ENCODE results near the gene BTNL9. TPM values are rescaled to one million over a fixed set of nuclear protein-coding genes. Genes with fewer than 3 reads are reported as not detected.

BTNL9 gene
- total RNA-seq, 1 donor from 2014 or later, result 37.9 TPM

DNA sequence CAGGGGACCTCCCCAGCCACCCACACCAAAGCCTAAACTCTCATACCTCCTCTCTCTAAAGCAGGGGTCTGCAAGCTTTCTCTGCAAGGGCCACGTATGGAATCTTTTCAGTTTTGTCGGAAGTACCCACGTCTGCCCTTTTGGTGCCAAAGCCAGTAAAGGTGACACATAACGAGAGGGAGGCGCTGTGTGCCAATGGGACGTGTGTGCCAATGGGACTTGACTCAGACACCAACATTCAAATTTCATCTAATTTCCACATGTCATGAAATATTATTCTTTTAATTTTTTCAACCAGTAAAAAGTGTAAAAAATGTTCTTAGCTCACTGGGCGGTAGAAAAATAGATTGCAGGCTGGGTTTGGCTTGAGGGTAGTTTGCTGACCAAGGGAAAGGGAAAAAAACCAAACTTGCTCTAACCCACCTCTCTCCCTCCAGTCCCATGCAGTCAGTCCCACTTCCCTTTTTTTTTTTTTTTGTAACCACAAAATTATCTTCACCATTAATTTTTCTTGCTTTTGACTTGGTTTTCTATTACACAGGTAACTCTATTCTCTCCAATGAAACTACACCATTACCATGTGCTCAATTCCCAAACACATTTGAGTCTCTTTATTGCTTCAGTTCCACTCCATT is 65.4 kb downstream of the BTNL9 start:
- no peak for TF ChIP-seq CTCF (IDR thresholded peaks at IDR 0.05; ENCODE audit: partially characterized antibody, unreplicated experiment)
- DNase-seq, result no peak

GRCh38 chr5:181107699-181108098 is 67.6 kb downstream of the BTNL9 start:
- Mint-ChIP-seq H3K4me3 (ENCODE audit: unreplicated experiment) (no peak overlapping the region), H3K27ac (ENCODE audit: unreplicated experiment) (no peak overlapping the region), H3K36me3 (ENCODE audit: unreplicated experiment) (no peaks in the 10 kb centered on the region), H3K27me3 (ENCODE audit: unreplicated experiment) (peaks cover 6% of the 10 kb centered on the region), H3K9me3 (ENCODE audit: unreplicated experiment) (peaks cover 5% of the 10 kb centered on the region), H3K4me1 (ENCODE audit: low read depth, unreplicated experiment) (peaks cover 18% of the 10 kb centered on the region)
- TF ChIP-seq CTCF (IDR thresholded peaks at IDR 0.05; ENCODE audit: partially characterized antibody, unreplicated experiment), result no peak
- DNase-seq, result no peak

More for the DNA sequence above, 65.4 kb downstream of the BTNL9 start:
- no peaks in the 10 kb centered on the region for H3K36me3 Mint-ChIP-seq (ENCODE audit: unreplicated experiment)
- H3K27me3 Mint-ChIP-seq (ENCODE audit: unreplicated experiment), result peaks cover 4% of the 10 kb centered on the region
- H3K27ac Mint-ChIP-seq (ENCODE audit: unreplicated experiment), result no peak overlapping the region
- peaks cover 11% of the 10 kb centered on the region for H3K4me1 Mint-ChIP-seq (ENCODE audit: low read depth, unreplicated experiment)
- H3K4me3 Mint-ChIP-seq (ENCODE audit: unreplicated experiment), result no peak overlapping the region
- H3K9me3 Mint-ChIP-seq (ENCODE audit: unreplicated experiment), result peaks cover 5% of the 10 kb centered on the region

DNA sequence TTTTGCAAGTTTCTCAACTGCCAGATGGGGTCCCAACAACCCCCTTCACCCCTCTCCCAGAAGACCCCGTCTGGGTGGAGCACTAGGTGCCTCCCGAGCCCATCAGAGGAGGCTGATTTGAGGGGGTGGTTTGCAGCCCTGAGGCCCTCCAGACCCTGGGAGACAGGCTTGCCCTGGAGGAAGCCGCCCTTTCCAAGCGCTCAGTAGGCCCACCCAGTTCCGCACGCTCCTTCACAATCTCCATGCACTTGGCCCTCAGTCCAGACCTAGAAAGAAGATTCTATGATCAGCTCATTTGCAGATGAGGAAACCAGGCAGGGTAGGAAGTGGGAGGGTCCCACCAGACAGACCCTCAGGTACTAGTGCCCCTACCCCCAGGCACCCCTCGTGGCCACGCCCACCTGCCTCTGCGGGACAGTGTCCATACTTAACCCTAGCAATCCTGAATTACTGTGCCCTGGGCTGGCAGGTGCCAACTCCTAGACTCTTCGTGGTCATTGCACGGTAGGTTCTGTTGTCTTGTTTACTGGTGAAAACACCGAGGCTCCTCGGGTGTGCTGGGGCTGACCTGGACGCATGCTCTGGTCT is 68.6 kb downstream of the BTNL9 start:
- H3K36me3 Mint-ChIP-seq (ENCODE audit: unreplicated experiment), result no peaks in the 10 kb centered on the region
- H3K4me3 Mint-ChIP-seq (ENCODE audit: unreplicated experiment), result no peak overlapping the region
- H3K27ac Mint-ChIP-seq (ENCODE audit: unreplicated experiment), result no peak overlapping the region
- H3K27me3 Mint-ChIP-seq (ENCODE audit: unreplicated experiment), result peaks cover 4% of the 10 kb centered on the region
- H3K4me1 Mint-ChIP-seq (ENCODE audit: low read depth, unreplicated experiment), result peaks cover 18% of the 10 kb centered on the region
- no peak for DNase-seq
- TF ChIP-seq CTCF (IDR thresholded peaks at IDR 0.05; ENCODE audit: partially characterized antibody, unreplicated experiment), result no peak
- peaks cover 5% of the 10 kb centered on the region for H3K9me3 Mint-ChIP-seq (ENCODE audit: unreplicated experiment)

DNA sequence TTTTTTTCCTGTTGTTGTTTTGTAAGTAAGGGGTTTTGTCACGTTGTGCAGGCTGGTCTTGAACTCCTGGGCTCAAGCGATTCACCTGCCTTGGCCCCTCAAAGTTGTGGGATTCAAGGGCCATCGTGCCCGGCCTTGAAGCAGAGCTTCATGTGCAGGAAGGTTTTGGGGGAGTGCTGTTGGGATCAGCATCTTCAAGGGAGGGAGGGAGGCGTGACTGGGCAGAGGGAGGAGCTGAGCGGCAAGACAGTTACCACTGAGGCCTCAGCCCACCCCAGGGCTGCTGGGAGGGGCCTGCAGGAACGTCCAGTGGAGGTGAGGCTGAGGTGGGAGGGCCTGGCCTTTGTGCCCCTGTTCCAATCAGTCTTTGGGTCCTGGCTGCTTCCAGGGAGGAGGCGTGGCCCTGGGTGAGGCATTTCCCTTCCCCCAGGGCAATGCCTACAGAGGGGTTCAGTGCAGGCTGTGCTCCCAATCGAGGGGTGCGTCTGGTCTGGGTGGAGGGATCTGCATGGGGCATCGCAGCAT is 69.5 kb downstream of the BTNL9 start:
- H3K4me1 Mint-ChIP-seq (ENCODE audit: low read depth, unreplicated experiment), result peaks cover 14% of the 10 kb centered on the region
- H3K27me3 Mint-ChIP-seq (ENCODE audit: unreplicated experiment), result peaks cover 8% of the 10 kb centered on the region
- TF ChIP-seq CTCF (IDR thresholded peaks at IDR 0.05; ENCODE audit: partially characterized antibody, unreplicated experiment), result no peak
- H3K27ac Mint-ChIP-seq (ENCODE audit: unreplicated experiment), result no peak overlapping the region
- H3K4me3 Mint-ChIP-seq (ENCODE audit: unreplicated experiment), result no peak overlapping the region
- no peak for DNase-seq
- peaks cover 8% of the 10 kb centered on the region for H3K36me3 Mint-ChIP-seq (ENCODE audit: unreplicated experiment)
- H3K9me3 Mint-ChIP-seq (ENCODE audit: unreplicated experiment), result peaks cover 7% of the 10 kb centered on the region

DNA sequence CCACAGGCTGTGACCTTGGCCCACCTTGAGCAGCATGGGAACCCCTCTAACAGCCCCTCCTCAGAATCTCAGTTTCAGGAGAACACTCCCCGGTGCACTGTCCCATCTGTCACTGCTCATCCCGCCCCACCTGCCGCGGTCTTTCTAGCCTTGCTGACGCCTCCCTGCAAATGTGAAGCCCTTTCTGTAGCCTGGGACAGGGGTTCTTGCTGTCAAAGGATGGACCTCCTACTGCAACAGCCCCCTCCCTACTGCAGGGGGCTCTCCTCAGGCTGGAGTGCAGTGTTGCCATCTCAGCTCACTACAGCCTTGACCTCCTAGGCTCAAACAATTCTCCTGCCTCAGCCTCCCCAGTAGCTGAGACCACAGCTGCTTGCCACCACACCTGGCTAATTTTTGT is 70.9 kb downstream of the BTNL9 start:
- H3K9me3 Mint-ChIP-seq (ENCODE audit: unreplicated experiment), result peaks cover 12% of the 10 kb centered on the region
- no peak overlapping the region for H3K4me3 Mint-ChIP-seq (ENCODE audit: unreplicated experiment)
- H3K27me3 Mint-ChIP-seq (ENCODE audit: unreplicated experiment), result peaks cover 16% of the 10 kb centered on the region
- no peak overlapping the region for H3K27ac Mint-ChIP-seq (ENCODE audit: unreplicated experiment)
- DNase-seq, result no peak
- peaks cover 17% of the 10 kb centered on the region for H3K4me1 Mint-ChIP-seq (ENCODE audit: low read depth, unreplicated experiment)
- peaks cover 14% of the 10 kb centered on the region for H3K36me3 Mint-ChIP-seq (ENCODE audit: unreplicated experiment)
- no peak for TF ChIP-seq CTCF (IDR thresholded peaks at IDR 0.05; ENCODE audit: partially characterized antibody, unreplicated experiment)
